Measurements from ENCODE around the gene ANO5. TPM values are rescaled to one million over a fixed set of nuclear protein-coding genes. Genes with fewer than 3 reads are reported as not detected.
A peak's percentile ranks its signal among the peaks of the same experiment; 100 is the strongest.

Gene ANO5
- total RNA-seq, 2 experiments from 2014 or later: 0.02 to 0.28 TPM

- no peak for DNase-seq
- no peak overlapping the region for H3K27ac Mint-ChIP-seq
- no peaks in the 10 kb centered on the region for H3K36me3 Mint-ChIP-seq
- peaks cover 3% of the 10 kb centered on the region for H3K9me3 Mint-ChIP-seq
- peak overlapping the region; percentile 48 for H3K4me3 Mint-ChIP-seq
- H3K4me1 Mint-ChIP-seq: no peaks in the 10 kb centered on the region
- peaks cover 51% of the 10 kb centered on the region for H3K27me3 Mint-ChIP-seq
Measured at GRCh38 chr11:22192289-22192641, 620 bp upstream of the ANO5 start.

GRCh38 chr11:22193348-22194051 is 615 bp downstream of the ANO5 start:
- Mint-ChIP-seq H3K4me3 (no peak overlapping the region), H3K27me3 (peaks cover 47% of the 10 kb centered on the region), H3K27ac (no peak overlapping the region), H3K9me3 (no peaks in the 10 kb centered on the region), H3K4me1 (no peaks in the 10 kb centered on the region), H3K36me3 (no peaks in the 10 kb centered on the region)
- no peak for DNase-seq

- Mint-ChIP-seq H3K27ac (no peak overlapping the region), H3K4me1 (no peaks in the 10 kb centered on the region), H3K27me3 (peaks cover 52% of the 10 kb centered on the region), H3K36me3 (no peaks in the 10 kb centered on the region), H3K9me3 (no peaks in the 10 kb centered on the region), H3K4me3 (no peak overlapping the region)
- no peak for DNase-seq
Measured at GRCh38 chr11:22194306-22194705, 1.4 kb downstream of the ANO5 start.

GRCh38 chr11:22194907-22195306 is 2.0 kb downstream of the ANO5 start:
- Mint-ChIP-seq H3K9me3 (no peaks in the 10 kb centered on the region), H3K4me1 (no peaks in the 10 kb centered on the region), H3K4me3 (no peak overlapping the region), H3K36me3 (no peaks in the 10 kb centered on the region), H3K27ac (no peak overlapping the region), H3K27me3 (peaks cover 52% of the 10 kb centered on the region)
- DNase-seq: no peak

- no peak overlapping the region for H3K4me3 Mint-ChIP-seq
- no peaks in the 10 kb centered on the region for H3K4me1 Mint-ChIP-seq
- no peak overlapping the region for H3K27ac Mint-ChIP-seq
- H3K9me3 Mint-ChIP-seq: no peaks in the 10 kb centered on the region
- H3K36me3 Mint-ChIP-seq: no peaks in the 10 kb centered on the region
- peaks cover 39% of the 10 kb centered on the region for H3K27me3 Mint-ChIP-seq
- DNase-seq: no peak
Measured at GRCh38 chr11:22197139-22198005, 4.5 kb downstream of the ANO5 start.

GRCh38 chr11:22199243-22199642 is 6.4 kb downstream of the ANO5 start:
- Mint-ChIP-seq H3K36me3 (no peaks in the 10 kb centered on the region), H3K27me3 (peaks cover 20% of the 10 kb centered on the region), H3K4me3 (no peak overlapping the region), H3K27ac (no peak overlapping the region), H3K9me3 (no peaks in the 10 kb centered on the region), H3K4me1 (no peaks in the 10 kb centered on the region)
- DNase-seq: no peak

GRCh38 chr11:22203281-22203680 is 10.4 kb downstream of the ANO5 start:
- Mint-ChIP-seq H3K36me3 (no peaks in the 10 kb centered on the region), H3K9me3 (no peaks in the 10 kb centered on the region), H3K27me3 (peaks cover 10% of the 10 kb centered on the region), H3K4me1 (no peaks in the 10 kb centered on the region), H3K27ac (no peak overlapping the region), H3K4me3 (no peak overlapping the region)
- DNase-seq: no peak

- peaks cover 5% of the 10 kb centered on the region for H3K27me3 Mint-ChIP-seq
- DNase-seq: no peak
- no peak overlapping the region for H3K4me3 Mint-ChIP-seq
- H3K9me3 Mint-ChIP-seq: no peaks in the 10 kb centered on the region
- H3K36me3 Mint-ChIP-seq: no peaks in the 10 kb centered on the region
- no peak overlapping the region for H3K27ac Mint-ChIP-seq
- no peaks in the 10 kb centered on the region for H3K4me1 Mint-ChIP-seq
Measured at GRCh38 chr11:22207162-22207561, 14.3 kb downstream of the ANO5 start.

GRCh38 chr11:22208151-22208858 is 15.4 kb downstream of the ANO5 start:
- H3K4me3 Mint-ChIP-seq: no peak overlapping the region
- no peaks in the 10 kb centered on the region for H3K9me3 Mint-ChIP-seq
- H3K27ac Mint-ChIP-seq: no peak overlapping the region
- no peaks in the 10 kb centered on the region for H3K36me3 Mint-ChIP-seq
- H3K4me1 Mint-ChIP-seq: no peaks in the 10 kb centered on the region
- H3K27me3 Mint-ChIP-seq: peaks cover 5% of the 10 kb centered on the region
- no peak for DNase-seq

GRCh38 chr11:22216940-22217339 is 24.1 kb downstream of the ANO5 start:
- Mint-ChIP-seq H3K4me3 (no peak overlapping the region), H3K9me3 (no peaks in the 10 kb centered on the region), H3K36me3 (no peaks in the 10 kb centered on the region), H3K27me3 (no peaks in the 10 kb centered on the region), H3K4me1 (no peaks in the 10 kb centered on the region), H3K27ac (no peak overlapping the region)
- no peak for DNase-seq

GRCh38 chr11:22221143-22221542 is 28.3 kb downstream of the ANO5 start:
- Mint-ChIP-seq H3K4me1 (no peaks in the 10 kb centered on the region), H3K27ac (no peak overlapping the region), H3K4me3 (no peak overlapping the region), H3K36me3 (no peaks in the 10 kb centered on the region), H3K9me3 (no peaks in the 10 kb centered on the region), H3K27me3 (no peaks in the 10 kb centered on the region)
- DNase-seq: no peak

GRCh38 chr11:22225190-22225589 is 32.3 kb downstream of the ANO5 start:
- no peak for DNase-seq
- no peaks in the 10 kb centered on the region for H3K4me1 Mint-ChIP-seq
- no peak overlapping the region for H3K4me3 Mint-ChIP-seq
- H3K27me3 Mint-ChIP-seq: no peaks in the 10 kb centered on the region
- H3K27ac Mint-ChIP-seq: no peak overlapping the region
- H3K9me3 Mint-ChIP-seq: no peaks in the 10 kb centered on the region
- H3K36me3 Mint-ChIP-seq: no peaks in the 10 kb centered on the region

- Mint-ChIP-seq H3K9me3 (no peaks in the 10 kb centered on the region), H3K36me3 (no peaks in the 10 kb centered on the region), H3K4me3 (no peak overlapping the region), H3K27me3 (peaks cover 10% of the 10 kb centered on the region), H3K4me1 (no peaks in the 10 kb centered on the region), H3K27ac (no peak overlapping the region)
- DNase-seq: no peak
Measured at GRCh38 chr11:22234743-22235142, 41.9 kb downstream of the ANO5 start.

GRCh38 chr11:22244986-22245592 is 52.2 kb downstream of the ANO5 start:
- no peaks in the 10 kb centered on the region for H3K4me1 Mint-ChIP-seq
- H3K9me3 Mint-ChIP-seq: no peaks in the 10 kb centered on the region
- DNase-seq: peak; percentile 6
- H3K27ac Mint-ChIP-seq: no peak overlapping the region
- peaks cover 25% of the 10 kb centered on the region for H3K27me3 Mint-ChIP-seq
- no peaks in the 10 kb centered on the region for H3K36me3 Mint-ChIP-seq
- H3K4me3 Mint-ChIP-seq: no peak overlapping the region

GRCh38 chr11:22246992-22247391 is 54.1 kb downstream of the ANO5 start:
- no peak for DNase-seq
- Mint-ChIP-seq H3K4me1 (no peaks in the 10 kb centered on the region), H3K9me3 (no peaks in the 10 kb centered on the region), H3K27ac (no peak overlapping the region), H3K36me3 (no peaks in the 10 kb centered on the region), H3K27me3 (peaks cover 29% of the 10 kb centered on the region), H3K4me3 (no peak overlapping the region)
